GM19455 (cell line): Measurements from ENCODE around the gene NDUFB5.
"Not testable (repeated sequence)": the region's sequence is repeated elsewhere in the genome, so short reads cannot be mapped to it uniquely, and the experiment has no call there.

Experiments used
- ATAC-seq: cut with Tn5 transposase; IDR thresholded peaks from one replicate; pipeline ENCODE4 v1.9.1; 2021; ENCODE audit not compliant: unreplicated experiment

The NDUFB5 gene

DNA sequence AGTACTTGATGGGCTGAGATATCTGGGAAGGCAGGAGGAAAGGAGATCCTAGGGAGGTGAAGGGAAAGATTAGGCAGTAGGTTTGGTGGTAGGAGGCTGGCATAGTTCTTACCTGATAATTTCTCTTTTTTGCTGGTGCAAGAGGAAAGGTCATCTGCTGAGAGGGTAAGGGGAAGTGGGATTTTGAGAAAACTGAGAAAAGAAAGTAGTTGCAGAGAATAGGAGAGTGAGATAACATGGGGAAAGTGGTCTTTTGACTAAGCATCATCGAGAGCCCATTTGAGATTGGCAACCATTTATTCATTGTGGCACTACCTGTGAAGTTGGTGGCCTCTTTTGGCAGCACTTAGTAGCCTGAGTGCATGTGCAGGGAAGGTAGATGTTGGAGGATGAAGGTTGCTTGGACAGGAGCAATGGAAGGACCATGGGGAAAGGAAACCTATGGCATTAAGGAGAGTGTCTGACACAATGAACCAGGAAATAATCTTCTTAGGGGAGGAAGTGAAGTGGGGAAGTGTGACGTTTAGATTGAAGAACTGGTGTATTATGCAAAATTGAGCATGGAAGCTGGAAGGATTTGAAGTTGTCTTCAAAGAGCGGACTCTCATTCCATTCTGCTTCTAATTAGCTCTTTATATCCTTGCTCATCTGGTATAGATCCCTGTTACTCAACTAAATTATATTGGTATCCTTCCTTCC lies 26.3 kb downstream of the NDUFB5 start:
- ATAC-seq: no peak

DNA sequence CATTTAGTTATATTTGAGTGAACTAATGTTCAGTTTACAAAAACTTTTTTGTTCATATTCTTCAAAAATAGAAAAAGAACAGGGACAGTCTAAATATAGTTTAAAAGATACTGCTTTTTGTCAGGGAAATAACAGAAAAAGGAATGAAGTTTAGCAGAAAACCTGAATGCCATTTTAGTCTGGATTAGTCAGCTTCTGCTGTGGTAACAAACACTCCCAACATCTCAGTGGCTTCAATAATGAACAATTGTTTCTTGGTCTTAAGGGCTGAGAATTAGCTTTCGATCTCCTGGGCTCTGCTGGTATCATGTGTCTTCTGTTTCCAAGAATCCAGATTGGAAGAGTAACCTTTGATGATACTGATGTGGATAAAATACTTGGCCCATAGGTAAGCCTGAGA lies 35.9 kb downstream of the NDUFB5 start:
- ATAC-seq: no peak

DNA sequence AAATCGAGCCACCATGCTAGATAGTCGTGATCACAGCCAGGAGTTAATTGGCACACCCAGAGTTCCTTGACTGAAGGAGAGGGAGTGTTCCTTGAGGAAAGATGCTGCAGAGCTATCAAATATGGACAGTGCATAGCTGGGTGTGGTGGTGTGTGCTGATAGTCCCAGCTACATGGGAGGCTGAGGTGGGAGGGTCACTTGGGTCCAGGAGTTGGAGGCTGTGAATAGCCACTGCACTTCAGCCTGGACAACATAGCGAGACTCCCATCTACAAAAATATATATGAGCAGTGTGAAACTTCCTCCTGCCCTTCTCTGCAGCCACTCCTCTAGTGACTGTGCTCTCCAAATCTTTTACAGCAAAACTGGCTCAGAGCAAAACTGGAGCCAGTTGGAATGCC lies 38.3 kb downstream of the NDUFB5 start:
- no peak for ATAC-seq

- not testable (repeated sequence) for ATAC-seq
Observed at GRCh38 chr3:179643837-179644236, 39.2 kb downstream of the NDUFB5 start.

GRCh38 chr3:179646177-179646576 lies 41.6 kb downstream of the NDUFB5 start:
- ATAC-seq: no peak

DNA sequence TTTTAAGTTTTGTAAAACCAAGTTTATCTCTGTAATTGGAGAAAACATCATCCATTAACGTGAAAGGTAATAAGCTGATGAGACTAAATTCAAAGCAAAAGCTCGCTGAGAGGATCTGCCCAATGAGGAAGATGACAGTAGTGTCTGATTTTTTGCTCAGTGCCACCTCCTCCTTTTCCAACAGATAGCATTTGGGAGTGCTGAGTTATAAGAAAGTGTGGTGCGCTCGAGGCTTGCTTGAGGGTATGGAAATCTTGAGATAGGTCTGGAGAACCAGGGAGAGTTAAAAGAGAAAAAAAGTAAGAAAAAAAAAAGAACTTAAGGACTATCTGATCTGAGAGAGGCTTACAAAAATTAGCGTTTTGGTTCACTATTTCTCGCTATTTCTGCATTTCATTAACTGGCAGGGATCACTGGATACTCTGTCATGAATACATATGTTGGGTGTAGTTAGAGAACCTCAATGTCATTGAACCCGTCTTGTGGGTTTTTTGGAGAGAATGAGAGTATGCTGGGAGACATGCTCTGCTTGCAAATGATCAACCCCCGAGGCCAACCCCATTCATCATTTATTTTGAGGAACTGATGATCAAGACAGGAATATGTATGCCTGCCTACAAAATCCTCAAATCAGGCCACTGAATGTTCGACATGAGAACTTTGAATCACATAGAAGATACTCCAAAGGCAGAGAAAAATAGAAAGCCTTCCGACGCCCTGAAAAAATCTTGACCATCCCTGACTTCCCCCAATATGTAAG lies 47.3 kb downstream of the NDUFB5 start:
- ATAC-seq: no peak

GRCh38 chr3:179652447-179653095 lies 48.0 kb downstream of the NDUFB5 start, which contains the start of gene USP13:
TSS of gene USP13 (plus strand) at chr3:179653040. CDS start at chr3:179653226, 186 bp downstream.
- peak; percentile 63 for ATAC-seq

DNA sequence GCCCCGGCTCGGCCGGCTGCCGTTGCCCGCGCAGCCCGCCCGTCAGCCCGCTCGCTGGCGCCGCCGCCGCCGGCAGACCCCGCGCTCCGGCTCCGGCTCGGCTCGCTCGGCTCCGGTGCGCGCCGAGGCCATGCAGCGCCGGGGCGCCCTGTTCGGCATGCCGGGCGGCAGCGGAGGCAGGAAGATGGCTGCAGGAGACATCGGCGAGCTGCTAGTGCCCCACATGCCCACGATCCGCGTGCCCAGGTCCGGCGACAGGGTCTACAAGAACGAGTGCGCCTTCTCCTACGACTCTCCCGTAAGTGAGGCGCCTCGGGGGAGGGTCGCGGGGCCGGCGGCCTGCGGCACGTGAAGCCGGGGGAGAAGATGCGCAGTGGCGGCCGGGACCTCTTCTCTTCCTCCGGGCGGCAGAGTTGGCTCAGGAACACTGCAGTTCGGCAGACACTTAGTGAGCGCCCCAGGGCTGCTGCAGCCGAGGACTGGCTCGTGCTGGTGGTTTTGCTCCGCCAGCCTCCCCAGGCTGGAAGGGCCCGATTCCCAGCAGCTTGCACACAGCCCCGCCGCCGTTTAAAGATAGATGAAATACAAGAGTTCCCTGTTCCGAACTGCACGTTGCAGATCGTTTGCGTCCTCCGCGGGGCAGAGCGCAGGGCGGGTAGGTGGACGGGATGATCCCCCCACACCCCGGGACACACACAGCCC lies 48.7 kb downstream of the NDUFB5 start:
- ATAC-seq: peak; percentile 75

GRCh38 chr3:179655236-179655635 lies 50.6 kb downstream of the NDUFB5 start:
- ATAC-seq: no peak

DNA sequence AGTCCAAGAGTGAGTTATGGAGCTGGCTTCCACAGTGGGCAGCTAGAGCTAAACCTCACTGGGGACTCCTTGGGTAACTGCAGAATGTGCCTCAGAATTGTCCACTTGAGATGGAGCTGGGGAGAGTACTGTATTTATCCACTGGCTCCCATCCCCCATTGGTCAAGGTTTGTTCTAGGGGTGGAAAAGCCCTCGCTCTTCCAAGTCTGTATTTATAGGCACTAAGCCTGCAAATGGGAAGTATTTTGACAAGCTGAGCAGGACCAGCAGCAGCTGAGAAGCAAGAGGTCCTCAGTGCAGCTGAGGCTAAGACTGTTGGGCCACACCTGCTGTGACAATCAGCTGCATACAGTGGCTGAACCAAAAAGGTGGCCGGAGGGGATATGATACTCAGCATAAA lies 54.0 kb downstream of the NDUFB5 start:
- no peak for ATAC-seq

DNA sequence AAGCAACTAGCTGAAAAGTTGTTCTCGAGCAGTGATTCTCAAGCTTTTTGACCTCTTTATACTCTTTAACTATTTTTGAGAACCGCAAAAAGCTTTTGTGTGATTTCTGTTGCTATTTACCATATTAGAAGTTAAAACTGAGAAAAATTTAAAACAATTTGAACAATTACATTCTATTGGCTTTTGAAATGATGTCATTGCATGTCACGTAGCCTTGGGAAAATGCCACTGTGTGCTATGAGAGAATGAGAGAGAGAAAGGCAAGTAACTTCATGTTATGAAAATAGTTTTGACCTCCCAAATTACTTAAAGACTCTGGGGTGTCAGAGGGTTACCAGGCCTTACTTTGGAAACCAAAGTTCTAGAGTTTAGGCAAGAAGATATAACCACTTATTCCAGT lies 56.3 kb downstream of the NDUFB5 start:
- ATAC-seq: no peak

GRCh38 chr3:179661777-179662176 lies 57.2 kb downstream of the NDUFB5 start:
- ATAC-seq: no peak

DNA sequence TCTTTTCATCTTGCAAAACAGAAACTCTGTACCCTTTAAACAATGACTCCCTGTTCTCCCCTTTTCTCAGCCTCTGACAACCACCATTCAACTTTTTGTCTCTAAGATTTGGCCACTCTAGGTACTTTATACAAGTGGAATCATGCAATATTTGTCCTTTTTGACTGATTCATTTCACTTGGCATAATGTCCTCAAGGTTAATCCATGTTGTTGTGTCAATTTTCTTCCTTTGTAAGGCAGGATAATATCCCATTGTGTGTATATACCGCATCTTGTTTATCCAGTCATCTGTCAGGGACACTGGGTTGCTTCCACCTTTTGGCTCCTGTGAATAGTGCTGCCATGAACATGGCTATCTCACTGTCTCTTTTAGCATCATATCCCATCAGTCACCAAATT lies 58.5 kb downstream of the NDUFB5 start:
- no peak for ATAC-seq

DNA sequence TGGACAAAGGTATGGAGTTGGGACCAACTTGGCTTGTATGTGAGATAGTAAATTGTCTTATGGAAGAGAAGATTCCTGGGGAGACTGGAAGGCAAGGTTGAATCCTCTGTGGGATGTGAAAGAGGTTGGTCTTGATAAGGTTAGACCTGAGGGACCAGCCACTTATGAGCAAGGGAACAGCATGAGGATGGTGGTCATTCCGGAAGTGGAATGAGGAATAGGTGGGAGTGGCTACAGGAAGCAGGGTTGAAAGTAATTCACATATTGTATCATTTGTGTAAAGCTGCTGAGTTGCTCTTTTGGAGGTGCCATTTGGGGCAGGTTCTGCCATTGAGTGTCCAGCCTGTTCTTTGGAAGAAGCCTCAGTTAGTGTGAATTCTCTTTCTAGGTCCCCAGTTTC lies 61.4 kb downstream of the NDUFB5 start:
- ATAC-seq: no peak

DNA sequence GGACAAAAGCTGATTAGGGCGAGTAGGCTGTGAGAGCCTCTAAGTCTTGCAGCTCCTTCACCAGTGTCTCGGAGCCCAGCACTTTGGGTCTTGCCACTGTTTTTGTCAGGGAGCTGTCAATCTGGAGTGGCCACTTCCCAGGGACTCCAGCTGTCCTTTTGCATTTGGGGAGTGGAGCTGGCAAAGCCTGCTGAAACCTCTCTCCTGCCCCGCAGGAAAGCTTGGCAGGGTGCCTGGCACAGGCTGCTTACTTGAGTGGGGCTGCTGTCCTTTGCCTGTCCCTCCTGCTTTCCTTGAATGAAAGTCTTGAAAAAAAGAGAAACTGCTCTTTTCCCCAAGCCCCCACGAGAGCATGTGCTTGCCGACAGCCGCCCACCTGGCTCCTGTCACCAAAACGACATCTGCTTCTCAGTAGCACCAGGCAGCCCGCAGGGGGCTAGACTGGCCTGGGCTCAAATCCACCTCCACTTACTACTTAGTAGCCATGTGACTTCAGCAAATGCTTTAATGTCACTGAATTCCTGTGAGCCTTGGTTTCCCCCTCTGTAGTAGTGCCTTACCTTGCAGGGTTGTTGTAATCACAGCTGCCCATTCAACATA lies 61.9 kb downstream of the NDUFB5 start:
- no peak for ATAC-seq

DNA sequence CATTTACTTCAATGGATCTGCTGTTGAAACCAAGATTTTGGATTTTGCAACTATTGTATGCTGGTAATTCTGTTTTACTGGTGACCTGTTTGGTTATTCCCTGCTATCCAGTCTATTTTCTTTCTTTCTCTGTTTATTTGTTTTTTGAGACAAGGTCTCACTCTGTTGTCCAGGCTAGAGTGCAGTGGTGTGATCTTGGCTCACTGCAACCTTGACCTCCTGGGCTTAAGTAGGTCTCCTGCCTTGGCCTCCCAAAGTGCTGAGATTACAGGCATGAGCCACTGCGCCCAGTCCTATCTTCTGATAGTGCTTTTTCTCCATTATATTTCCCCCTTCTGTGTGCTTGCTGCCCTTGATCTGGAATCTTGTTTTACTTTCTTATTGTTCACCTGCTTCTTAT lies 63.8 kb downstream of the NDUFB5 start:
- ATAC-seq: no peak

- no peak for ATAC-seq
Observed at GRCh38 chr3:179670311-179670710, 65.7 kb downstream of the NDUFB5 start.

DNA sequence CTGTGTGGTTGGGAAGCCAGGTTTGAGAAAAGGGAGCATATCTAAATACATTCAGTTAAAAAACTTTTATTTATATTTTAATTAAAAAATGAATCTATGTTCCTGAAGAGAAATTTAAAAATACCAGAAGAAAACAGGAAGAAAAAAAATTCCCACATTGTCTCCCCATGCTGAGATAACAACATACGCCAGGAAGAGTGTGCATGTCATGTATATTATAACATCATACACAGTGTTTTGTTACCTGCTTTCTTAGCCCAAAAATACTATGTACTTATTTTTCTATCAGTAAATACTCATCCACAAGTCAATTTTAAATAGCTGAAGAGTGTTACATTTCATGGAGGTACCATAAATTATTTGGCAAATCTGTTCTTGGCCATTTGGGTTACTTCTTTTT lies 66.7 kb downstream of the NDUFB5 start:
- ATAC-seq: no peak

GRCh38 chr3:179671747-179672242 lies 67.2 kb downstream of the NDUFB5 start:
- no peak for ATAC-seq

DNA sequence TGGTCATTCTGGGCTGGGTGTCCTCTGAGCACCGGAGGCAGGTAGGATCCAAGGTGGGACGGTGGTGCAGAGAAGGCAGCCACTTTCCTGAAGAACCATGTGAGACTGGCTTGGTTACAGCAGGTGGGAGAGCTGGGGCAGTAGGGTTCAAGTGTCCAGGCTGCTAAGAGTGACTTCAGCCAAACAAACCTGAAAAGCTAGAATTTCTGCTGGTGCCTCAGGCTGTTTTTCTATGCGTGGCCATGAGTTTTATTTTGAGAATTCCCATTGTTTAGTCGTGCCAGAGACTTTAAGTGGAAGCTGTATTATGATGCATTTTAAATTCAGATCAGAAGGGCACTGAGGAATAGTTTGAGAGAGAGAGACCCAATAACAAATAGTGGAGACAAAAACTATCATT lies 68.3 kb downstream of the NDUFB5 start:
- ATAC-seq: no peak

DNA sequence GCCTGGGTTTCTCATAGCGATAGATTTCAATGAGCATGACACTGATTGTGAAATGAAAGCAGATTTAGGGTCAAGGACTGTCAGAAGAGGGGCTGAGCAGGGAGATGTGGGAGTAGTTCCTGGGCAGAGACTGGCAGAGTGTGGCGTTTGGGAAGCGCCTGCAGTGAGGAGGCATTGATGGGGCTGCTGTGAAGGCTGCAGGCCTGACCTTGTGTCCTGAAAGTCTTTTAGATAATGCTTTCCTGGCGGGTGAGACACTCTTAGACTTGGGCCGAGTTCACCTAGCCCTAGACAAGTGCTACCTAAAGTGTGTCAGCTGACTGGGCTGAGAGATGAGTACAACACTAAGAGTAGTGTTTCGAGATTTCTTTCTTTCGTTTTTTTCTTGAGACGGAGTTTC lies 68.9 kb downstream of the NDUFB5 start:
- no peak for ATAC-seq
